RCC 7860 (cell line): ENCODE measurements around the gene SLC35F1.

ENCODE experiments used
- DNase-seq: peaks from one replicate; pipeline ENCODE4 v3.0.0-alpha.2; 2015; ENCODE audit warnings: low spot score
- FAIRE-seq: peaks from 2 replicates; lab custom pipeline; 2012; peaks lifted over from hg19 to GRCh38; lab: Jason Lieb, UNC

SLC35F1 gene

DNA sequence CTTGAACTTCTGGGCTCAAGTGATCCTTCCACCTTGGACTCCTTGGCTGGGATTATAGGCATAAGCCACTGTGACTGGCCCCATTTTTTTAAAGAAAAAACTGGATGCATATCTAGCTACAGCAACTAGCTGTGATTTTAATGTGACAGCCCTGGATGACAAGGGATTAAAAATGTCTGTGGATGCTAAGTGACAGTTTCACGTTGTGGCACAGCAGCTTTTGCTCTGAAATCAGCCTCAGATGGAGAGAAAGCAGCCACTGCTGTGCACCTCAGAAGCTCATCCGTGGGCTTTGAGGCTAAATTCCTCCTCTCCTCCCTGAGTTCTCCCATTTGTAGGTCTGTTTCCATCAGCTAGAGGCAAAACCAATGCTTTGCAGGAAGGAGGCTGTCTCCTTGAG is 195.3 kb downstream of the SLC35F1 start:
- no peak for FAIRE-seq

GRCh38 chr6:118103381-118104146 is 196.5 kb downstream of the SLC35F1 start:
- FAIRE-seq: no peak

More for the DNA sequence above, 195.3 kb downstream of the SLC35F1 start:
- no peak for DNase-seq

DNA sequence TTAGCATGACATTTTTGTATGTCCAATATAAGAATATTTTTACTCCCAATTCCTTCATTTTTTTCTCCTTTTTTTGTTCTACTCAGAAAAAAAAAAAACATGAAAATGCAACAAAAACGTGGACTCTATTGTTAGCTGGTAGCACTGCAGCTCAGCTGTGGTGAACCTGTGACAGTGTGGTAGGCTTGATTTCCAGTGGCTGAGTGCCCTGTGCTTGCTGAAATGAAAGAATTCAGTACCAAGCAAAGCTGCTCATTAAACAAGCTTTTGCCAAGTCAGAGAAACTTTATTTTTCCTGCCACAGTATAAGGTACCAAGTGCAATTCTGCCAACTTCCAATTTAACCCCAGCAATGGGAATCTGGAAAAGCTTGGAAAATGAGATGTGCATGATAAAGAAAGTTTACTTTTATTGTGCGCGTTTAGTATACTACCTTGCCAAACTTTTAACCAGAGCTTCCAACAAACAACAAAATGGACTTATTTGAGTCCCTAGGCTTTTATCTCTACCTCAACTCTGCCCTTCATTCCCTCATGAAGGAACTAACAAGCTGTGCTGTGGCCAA is 215.2 kb downstream of the SLC35F1 start:
- DNase-seq: no peak
- FAIRE-seq: no peak

More at GRCh38 chr6:118103381-118104146, 196.5 kb downstream of the SLC35F1 start:
- no peak for DNase-seq

DNA sequence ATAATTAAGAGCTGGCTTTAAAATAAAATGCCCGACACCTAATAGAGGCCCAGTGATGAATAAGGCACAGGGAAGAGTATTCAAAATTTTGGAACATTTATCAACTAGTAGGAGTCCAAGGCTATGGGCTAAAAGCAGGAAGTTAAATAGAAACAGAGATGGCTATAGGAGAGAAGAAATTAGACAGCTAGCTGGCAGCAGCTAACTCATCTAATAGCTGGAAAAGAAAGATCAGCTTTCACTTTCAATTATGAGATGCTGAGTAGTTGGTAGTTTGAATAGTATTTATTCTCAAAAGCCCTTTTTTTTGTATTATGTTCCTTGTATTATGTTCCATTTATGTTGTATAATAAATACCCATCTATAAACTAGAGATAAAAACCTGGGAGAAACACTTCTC is 215.7 kb downstream of the SLC35F1 start:
- FAIRE-seq: no peak
- no peak for DNase-seq

DNA sequence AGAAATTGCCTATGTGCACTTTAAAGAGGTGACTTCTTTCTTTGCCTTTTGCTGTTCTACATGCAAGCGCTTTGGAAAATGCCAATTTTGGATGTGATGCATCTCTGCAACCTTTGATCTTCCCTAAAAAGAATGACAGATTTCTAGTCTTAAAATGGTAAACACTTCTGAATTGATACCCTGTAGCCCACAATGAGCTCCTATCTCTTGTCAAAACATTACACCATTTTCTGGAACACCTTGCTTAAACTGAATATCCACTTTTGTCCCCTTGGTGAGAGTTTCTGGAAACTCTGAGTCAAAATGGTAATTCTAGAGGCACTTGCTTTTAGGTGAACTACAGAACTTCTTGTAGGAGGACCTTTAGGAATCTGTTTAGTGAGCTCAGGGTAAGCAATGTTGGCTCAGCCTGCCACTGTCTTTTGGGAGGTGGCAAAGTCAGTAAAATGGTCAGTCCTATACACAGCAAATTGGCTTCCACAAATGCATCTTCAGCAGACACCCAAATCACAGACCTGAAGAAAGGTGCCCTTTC is 216.5 kb downstream of the SLC35F1 start:
- no peak for FAIRE-seq
- no peak for DNase-seq

GRCh38 chr6:118124851-118125250 is 217.8 kb downstream of the SLC35F1 start:
- no peak for FAIRE-seq

DNA sequence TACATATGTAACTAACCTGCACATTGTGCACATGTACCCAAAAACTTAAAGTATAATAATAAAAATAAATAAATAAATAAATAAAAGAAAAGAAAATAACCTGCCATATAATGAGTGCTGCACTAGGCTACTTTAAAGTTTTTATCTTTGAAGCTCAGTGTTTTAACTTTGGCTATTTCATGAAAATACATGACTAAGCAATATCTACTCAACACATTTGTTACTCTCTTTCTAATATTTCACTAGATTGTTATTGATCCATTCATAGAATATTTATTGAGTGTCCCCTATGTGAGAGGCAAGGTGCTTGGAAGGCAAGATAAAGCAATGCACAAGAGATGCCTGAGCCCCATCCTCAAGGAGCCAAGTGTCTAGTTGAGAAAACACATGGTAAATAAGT is 221.7 kb downstream of the SLC35F1 start:
- DNase-seq (no peak), FAIRE-seq (no peak)

More at GRCh38 chr6:118124851-118125250, 217.8 kb downstream of the SLC35F1 start:
- no peak for DNase-seq

DNA sequence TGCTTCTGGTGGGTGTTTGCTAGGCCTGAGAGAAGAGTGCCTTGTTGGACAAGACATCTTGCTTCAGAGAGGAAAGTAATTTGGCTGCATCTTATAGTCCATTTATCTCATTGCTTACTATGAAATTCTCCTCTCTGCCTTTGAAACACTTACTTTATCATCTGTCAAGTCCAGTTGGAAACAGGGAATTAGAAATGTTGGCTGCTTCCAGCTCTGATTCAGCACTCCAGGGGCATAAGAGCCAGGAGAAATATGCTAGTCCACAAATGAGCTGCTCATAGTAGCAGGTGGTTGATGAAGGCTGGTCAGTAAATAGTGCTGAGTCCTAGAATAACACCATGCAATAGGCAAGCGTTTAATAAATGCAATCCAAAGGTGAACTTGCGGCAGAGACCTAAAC is 227.1 kb downstream of the SLC35F1 start:
- FAIRE-seq: no peak
- no peak for DNase-seq

GRCh38 chr6:118134736-118135135 is 227.7 kb downstream of the SLC35F1 start:
- DNase-seq: no peak
- no peak for FAIRE-seq

GRCh38 chr6:118135371-118135770 is 228.3 kb downstream of the SLC35F1 start:
- FAIRE-seq (no peak), DNase-seq (no peak)

- DNase-seq (no peak), FAIRE-seq (no peak)
Observed at GRCh38 chr6:118141211-118141610, 234.1 kb downstream of the SLC35F1 start.

GRCh38 chr6:118146584-118146983 is 239.5 kb downstream of the SLC35F1 start:
- FAIRE-seq (no peak), DNase-seq (no peak)

DNA sequence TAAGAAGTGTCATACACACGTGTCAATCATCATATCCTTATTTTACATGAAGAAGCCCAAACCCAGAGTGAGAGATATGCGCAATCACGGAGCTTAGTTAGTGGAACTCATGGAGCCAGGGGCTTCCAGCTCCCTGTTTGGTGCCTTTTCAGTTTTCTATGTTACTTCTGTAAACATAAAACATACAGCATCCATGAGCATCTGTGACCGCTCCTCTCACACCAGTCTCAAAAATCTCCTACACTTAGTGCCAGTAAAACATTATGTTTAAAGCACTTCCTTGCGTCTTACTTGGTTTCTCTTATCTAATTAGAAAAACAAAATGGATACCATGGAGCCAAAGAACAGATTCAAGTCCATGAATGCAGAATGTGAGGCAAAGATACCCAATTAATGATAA is 240.4 kb downstream of the SLC35F1 start:
- FAIRE-seq (no peak), DNase-seq (no peak)

- DNase-seq (no peak), FAIRE-seq (no peak)
Observed at GRCh38 chr6:118148561-118148960, 241.5 kb downstream of the SLC35F1 start.

DNA sequence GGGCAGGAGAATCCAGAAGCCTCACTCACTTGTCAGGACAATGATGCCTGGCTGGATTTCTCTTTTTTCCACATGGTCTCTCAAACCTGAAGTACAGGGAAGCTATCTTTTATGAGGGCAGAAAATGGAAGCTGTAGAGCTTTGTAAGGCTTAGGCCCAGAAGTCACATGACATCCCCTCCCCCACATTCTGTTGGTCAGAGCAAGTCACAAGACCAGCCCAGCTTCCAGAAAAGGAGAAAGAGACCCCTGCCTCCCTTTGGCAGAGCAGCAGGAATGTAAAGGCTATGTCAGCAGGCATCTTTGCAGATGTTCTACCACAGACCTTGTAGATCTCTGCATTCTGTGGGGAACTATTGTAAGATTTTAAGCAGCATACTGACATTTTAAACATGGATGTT is 245.5 kb downstream of the SLC35F1 start:
- no peak for FAIRE-seq
- DNase-seq: no peak

GRCh38 chr6:118161343-118161742 is 254.3 kb downstream of the SLC35F1 start:
- FAIRE-seq: no peak

DNA sequence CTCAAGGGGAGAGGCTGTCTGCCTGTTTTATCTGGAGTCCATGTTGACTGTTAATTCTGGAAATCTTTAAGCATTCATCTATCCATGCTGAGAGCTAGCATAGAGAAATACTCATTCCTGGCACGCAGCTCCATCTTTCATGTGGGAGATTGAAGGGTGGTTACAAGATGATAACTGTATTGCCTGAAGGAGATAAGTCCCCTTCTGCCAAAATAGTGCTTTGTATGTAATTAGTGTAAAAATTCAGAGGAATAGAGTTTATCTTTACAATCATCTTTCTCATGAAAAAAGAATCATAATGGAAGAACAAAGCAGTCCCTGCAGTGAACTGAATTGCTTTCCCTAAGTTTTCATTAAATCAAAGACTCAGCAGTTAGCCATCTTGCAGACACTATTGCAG is 256.5 kb downstream of the SLC35F1 start:
- no peak for DNase-seq
- FAIRE-seq: no peak

More at GRCh38 chr6:118161343-118161742, 254.3 kb downstream of the SLC35F1 start:
- DNase-seq: no peak

DNA sequence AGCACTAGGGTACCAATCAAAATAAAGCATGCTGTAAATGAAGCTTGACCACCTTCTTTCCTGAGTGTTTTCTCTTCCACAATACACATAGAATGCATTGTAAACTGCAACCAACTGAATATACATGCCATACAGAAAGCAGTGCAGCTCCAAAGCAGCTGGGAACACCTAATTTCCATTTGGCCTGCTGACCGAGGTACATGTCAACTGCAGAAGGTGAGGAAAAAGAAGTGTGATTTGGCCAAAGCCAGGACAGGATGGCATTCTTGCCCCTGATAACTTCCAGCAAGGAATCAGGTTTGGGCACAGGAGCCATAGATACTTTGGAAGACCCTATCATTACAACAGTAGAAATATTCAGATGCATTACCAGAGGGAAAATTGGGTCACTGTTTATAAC is 258.4 kb downstream of the SLC35F1 start:
- DNase-seq (no peak), FAIRE-seq (no peak)

DNA sequence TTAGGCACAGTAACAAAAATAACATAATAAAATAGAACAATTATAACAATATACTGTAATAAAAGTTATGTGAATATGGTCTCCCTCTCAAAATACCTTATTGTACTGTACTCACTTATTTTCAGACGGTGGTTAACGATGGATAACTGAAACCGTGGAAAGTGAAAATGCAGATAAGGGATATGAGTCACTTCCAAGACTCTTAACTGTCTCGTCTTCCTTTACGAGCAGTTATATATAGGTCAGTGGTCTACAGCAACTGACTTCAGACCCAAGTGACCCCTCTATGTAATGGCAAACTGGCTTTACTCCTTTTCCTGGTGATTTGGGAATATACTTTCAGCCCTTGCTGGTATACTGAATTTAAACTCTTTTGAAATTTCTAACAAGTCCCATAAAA is 261.4 kb downstream of the SLC35F1 start:
- no peak for DNase-seq
- FAIRE-seq: no peak

GRCh38 chr6:118171852-118172251 is 264.8 kb downstream of the SLC35F1 start:
- FAIRE-seq: no peak
- DNase-seq: no peak

DNA sequence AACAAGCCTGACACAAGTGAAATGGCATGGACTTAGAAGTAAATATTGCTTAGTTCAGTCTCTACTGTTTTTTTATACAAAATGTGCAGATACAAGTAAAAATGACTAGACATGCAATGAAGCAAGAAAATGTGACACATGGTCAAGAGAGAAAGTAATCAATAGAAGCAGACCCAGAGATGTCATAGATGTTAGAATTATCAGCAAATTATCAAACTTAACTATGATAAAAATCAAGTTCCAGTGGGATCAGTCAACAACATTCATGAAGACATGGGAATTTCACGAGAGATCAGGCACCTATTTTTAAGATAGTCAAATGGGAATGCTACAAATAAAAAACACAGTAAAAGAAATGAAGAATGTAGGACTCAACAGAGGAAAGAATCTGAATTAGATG is 267.0 kb downstream of the SLC35F1 start:
- FAIRE-seq (no peak), DNase-seq (no peak)

DNA sequence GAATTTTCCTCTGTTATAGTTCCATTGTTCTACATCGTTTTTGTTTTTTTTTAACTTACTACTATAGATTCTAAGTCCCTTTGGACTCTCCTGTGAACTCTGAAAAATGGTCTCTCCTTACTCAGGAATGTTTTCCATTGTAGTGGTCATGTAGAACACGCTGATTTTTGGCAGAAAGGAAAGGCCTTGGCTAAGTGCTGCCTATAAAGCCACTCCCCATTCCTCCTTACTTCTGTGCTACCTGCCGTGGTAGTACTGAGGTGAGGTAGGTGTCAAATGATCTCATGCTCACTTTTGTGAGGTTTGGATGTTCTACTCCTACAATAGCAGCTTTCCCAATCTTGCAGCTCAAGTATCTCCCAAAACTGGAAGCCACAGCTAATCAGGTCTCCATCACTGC is 270.7 kb downstream of the SLC35F1 start:
- no peak for FAIRE-seq
- DNase-seq: no peak
